ENCODE results near the gene MDGA2. TPM values are rescaled to one million over a fixed set of nuclear protein-coding genes. Genes with fewer than 3 reads are reported as not detected.

The MDGA2 gene
- total and polyA plus RNA-seq, 11 donors = 0.12 to 0.26 TPM; not detected in 9

DNA sequence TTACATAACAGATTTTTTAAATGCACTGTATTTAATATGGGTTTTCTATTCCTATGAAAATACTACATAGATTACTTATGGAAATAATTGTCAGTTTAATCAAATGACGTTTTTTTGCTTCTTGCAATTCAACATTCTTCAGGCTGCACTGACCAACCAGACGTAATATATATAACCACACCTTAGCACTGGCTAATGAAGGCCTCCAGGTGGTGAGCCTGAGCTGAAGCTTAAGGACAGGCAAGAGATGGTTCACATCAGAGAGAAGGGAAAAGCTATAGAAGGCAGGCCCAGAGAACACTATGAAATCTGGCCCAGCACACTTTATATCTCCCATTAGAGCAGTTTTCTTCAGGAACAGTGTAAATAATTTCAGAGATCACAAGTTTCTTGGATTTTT is 2.8 kb upstream of the MDGA2 start:
- no peak overlapping the region for H3K4me3 ChIP-seq
- H3K4me1 ChIP-seq = peaks cover 0 to 26% (median 8%) of the 10 kb centered on the region in 12 donors
- no peak for ATAC-seq
- no peaks in the 10 kb centered on the region for H3K9me3 ChIP-seq
- H3K27ac ChIP-seq = no peak overlapping the region
- DNase-seq = no peak
- 77 to 82% (median 79%) methylated on average over 2 of the region's 2 CpGs for WGBS, 4 donors
- TF ChIP-seq, protein P1, sequence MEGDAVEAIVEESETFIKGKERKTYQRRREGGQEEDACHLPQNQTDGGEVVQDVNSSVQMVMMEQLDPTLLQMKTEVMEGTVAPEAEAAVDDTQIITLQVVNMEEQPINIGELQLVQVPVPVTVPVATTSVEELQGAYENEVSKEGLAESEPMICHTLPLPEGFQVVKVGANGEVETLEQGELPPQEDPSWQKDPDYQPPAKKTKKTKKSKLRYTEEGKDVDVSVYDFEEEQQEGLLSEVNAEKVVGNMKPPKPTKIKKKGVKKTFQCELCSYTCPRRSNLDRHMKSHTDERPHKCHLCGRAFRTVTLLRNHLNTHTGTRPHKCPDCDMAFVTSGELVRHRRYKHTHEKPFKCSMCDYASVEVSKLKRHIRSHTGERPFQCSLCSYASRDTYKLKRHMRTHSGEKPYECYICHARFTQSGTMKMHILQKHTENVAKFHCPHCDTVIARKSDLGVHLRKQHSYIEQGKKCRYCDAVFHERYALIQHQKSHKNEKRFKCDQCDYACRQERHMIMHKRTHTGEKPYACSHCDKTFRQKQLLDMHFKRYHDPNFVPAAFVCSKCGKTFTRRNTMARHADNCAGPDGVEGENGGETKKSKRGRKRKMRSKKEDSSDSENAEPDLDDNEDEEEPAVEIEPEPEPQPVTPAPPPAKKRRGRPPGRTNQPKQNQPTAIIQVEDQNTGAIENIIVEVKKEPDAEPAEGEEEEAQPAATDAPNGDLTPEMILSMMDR (IDR thresholded peaks at IDR 0.05) = no peak
- TF ChIP-seq POLR2A (IDR thresholded peaks at IDR 0.05) = no peak
- intact Hi-C loops (cut with DNase I) = no loop called here
- peaks cover 15 to 64% (median 45%) of the 10 kb centered on the region in 9 donors for H3K27me3 ChIP-seq
- H3K36me3 ChIP-seq = no peaks in the 10 kb centered on the region

DNA sequence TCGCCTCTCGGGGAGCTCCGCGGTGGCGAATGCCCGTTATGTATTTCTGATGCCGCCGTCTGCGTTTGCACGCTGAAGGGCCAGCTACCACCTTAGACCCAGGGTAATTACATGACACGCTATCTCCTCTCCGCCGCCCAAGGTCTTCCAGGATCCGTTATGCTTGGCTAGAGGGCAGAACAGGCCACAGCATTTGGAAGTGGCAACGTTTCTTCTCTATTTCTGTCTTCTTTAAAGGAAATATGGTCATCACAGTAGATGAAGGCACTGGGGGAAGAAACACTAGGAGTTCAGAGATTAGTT is 861 bp upstream of the MDGA2 start:
- 2 to 6% (median 3%) methylated on average over 15 of the region's 15 CpGs for WGBS, 4 donors
- intact Hi-C loops (cut with DNase I) = no loop called here
- Histone ChIP-seq H3K27ac (no peak overlapping the region), H3K4me1 (peaks cover 0 to 26% (median 8%) of the 10 kb centered on the region in 12 donors), H3K27me3 (peaks cover 16 to 77% (median 48%) of the 10 kb centered on the region in 9 donors), H3K9me3 (no peaks in the 10 kb centered on the region), H3K4me3 (peak overlapping the region in 4 of 12 donors; percentile 17 to 29 (median 27)), H3K36me3 (no peaks in the 10 kb centered on the region)
- no peak for DNase-seq
- ATAC-seq = no peak
- TF ChIP-seq, protein P1 (IDR thresholded peaks at IDR 0.05) = no peak
- TF ChIP-seq POLR2A (IDR thresholded peaks at IDR 0.05) = no peak

DNA sequence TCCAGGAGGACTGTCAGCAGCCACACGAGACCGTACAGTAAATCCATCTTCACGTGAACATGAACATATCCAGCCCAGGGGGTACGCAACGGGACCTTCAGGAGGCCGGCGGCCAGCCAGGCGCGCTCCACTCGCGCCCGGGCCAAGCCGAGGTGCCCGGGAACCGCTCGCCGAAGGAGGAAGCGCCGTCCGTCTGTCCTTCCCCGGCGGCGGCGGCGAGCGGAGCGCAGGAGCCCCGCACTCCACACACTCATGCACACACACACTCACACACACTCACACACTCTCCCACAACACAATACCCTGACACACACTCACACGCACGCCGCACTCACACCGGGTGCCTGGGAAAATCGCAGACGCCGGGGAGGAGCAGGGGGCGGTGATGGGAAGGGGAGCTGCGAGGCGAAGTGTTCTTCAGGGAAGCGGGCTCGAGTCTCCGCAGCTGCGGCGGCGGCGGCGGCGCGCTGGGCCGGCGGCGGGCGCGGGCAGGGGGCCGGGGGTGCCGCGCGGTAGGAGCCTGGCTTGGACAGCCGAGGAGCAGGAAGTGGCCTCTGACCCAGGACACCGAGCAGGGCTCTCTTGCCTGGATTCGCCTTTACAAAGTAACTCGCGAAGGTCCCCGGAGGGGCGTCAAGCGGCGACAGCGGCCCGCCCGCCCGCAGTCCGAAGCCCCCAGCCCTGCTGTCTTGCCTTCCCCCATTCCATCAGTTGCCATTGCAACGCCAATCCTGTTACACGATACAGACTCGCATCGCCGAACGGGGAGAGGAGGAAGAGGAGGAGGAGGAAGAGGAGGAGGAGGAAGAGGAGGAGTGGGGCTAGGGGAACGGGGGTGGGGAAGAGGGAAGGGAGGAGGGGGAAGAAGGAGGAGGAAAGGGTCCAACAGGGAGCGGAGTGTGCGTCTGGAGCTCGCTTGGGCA is 601 bp downstream of the MDGA2 start:
- H3K9me3 ChIP-seq = no peaks in the 10 kb centered on the region
- H3K27me3 ChIP-seq = peaks cover 16 to 80% (median 49%) of the 10 kb centered on the region in 9 donors
- H3K36me3 ChIP-seq = no peaks in the 10 kb centered on the region
- DNase-seq (peak in 1 of 5 donors; percentile 44), ATAC-seq (no peak)
- WGBS, 4 donors = 1 to 2% (median 1%) methylated on average over 50 to 81 of the region's 81 CpGs
- TF ChIP-seq, protein P1 (IDR thresholded peaks at IDR 0.05) = no peak
- TF ChIP-seq POLR2A (IDR thresholded peaks at IDR 0.05) = no peak
- H3K27ac ChIP-seq = no peak overlapping the region
- peak overlapping the region in 10 of 12 donors; percentile 8 to 34 (median 24) for H3K4me3 ChIP-seq
- peaks cover 0 to 26% (median 8%) of the 10 kb centered on the region in 12 donors for H3K4me1 ChIP-seq
- intact Hi-C loops (cut with DNase I) = no loop called here

DNA sequence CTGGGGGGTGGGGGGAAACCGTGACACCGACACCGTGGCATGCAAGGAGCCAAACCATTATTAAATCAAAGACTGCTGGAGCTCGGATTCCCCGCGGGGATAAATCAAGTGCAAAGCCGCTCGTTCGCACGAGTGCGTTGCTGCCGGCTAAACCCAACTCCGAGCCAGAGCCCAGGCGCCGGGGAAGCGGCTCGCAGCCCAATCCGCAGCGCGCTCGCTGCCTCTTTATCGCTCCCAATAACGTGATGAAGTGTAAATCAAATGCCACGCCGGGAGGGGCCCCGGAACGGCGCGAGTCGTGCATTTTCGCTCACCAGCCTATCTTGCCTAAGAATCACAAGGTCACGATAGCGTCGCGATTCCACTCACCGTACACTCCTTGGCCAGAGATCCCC is 1.3 kb downstream of the MDGA2 start:
- ATAC-seq (no peak), DNase-seq (peak in 1 of 5 donors; percentile 48)
- WGBS, 4 donors = 0 to 1% (median 1%) methylated on average over 19 to 36 of the region's 36 CpGs
- H3K4me3 ChIP-seq = peak overlapping the region in 7 of 12 donors; percentile 1 to 34 (median 22)
- intact Hi-C loops (cut with DNase I) = no loop called here
- no peaks in the 10 kb centered on the region for H3K9me3 ChIP-seq
- no peaks in the 10 kb centered on the region for H3K36me3 ChIP-seq
- no peak overlapping the region for H3K27ac ChIP-seq
- TF ChIP-seq, protein P1 (IDR thresholded peaks at IDR 0.05) = no peak
- TF ChIP-seq POLR2A (IDR thresholded peaks at IDR 0.05) = no peak
- H3K27me3 ChIP-seq = peaks cover 16 to 78% (median 49%) of the 10 kb centered on the region in 9 donors
- H3K4me1 ChIP-seq = peaks cover 0 to 26% (median 8%) of the 10 kb centered on the region in 12 donors

All from heart left ventricle (tissue), 16 donors.